Gastroesophageal sphincter (tissue), 3 donors: ENCODE measurements around the gene EXOC4.

ENCODE experiments used
- POLR2A ChIP-seq, 2 donors: fragments of 450-650 bp; IDR thresholded peaks; one replicate each; pipeline ENCODE4 v1.6.1; 2017; ENCODE audit warnings: antibody characterized with exemption in 2 of 2, mild to moderate bottlenecking in 2 of 2, moderate library complexity in 1 of 2
- POLR2AphosphoS5 ChIP-seq: sonication (generic); formaldehyde crosslinking; IDR thresholded peaks from one replicate; pipeline ENCODE4 v1.6.1; 2017; ENCODE audit warnings: antibody characterized with exemption
- TF ChIP-seq, protein P1 (sequence below), 4 experiments: fragments of 200-600 bp in 2 of 4; fragments of 450-650 bp in 2 of 4; sonication (generic) in 1 of 4; IDR thresholded peaks; one replicate each; pipeline ENCODE4 v1.5.1; 2017 to 2019; ENCODE audit warnings: antibody characterized with exemption in 4 of 4, mild to moderate bottlenecking in 2 of 4, moderate library complexity in 2 of 4

- TF ChIP-seq POLR2A (IDR thresholded peaks at IDR 0.05) (no peak), POLR2AphosphoS5 (no peak)
- TF ChIP-seq, protein P1, sequence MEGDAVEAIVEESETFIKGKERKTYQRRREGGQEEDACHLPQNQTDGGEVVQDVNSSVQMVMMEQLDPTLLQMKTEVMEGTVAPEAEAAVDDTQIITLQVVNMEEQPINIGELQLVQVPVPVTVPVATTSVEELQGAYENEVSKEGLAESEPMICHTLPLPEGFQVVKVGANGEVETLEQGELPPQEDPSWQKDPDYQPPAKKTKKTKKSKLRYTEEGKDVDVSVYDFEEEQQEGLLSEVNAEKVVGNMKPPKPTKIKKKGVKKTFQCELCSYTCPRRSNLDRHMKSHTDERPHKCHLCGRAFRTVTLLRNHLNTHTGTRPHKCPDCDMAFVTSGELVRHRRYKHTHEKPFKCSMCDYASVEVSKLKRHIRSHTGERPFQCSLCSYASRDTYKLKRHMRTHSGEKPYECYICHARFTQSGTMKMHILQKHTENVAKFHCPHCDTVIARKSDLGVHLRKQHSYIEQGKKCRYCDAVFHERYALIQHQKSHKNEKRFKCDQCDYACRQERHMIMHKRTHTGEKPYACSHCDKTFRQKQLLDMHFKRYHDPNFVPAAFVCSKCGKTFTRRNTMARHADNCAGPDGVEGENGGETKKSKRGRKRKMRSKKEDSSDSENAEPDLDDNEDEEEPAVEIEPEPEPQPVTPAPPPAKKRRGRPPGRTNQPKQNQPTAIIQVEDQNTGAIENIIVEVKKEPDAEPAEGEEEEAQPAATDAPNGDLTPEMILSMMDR (IDR thresholded peaks at IDR 0.05): no peak
These were observed 399.7 kb downstream of the EXOC4 start for GRCh38 chr7:133652547-133652946.
